Ammon's horn (tissue), 1 donor: ENCODE measurements around the gene KAZALD1.
A peak's percentile ranks its signal among the peaks of the same experiment; 100 is the strongest.

ENCODE experiments used
- DNase-seq: peaks from one replicate; pipeline ENCODE4 v3.0.0-alpha.2; 2016; ENCODE audit warnings: low spot score

KAZALD1 gene

GRCh38 chr10:101061624-101062231 is at the start of gene KAZALD1:
Gene KAZALD1, plus strand, starts transcription at chr10:101061989. Its CDS starts 604 bp downstream, at chr10:101062593.
- no peak for DNase-seq

GRCh38 chr10:101012525-101013364 is 49.0 kb upstream of the KAZALD1 start:
- DNase-seq, result peak; percentile 98

- DNase-seq, result no peak
These were observed 48.4 kb upstream of the KAZALD1 start for GRCh38 chr10:101013365-101013825.

GRCh38 chr10:101014230-101014884 is 47.4 kb upstream of the KAZALD1 start:
- peak; percentile 80 for DNase-seq

- DNase-seq, result no peak
These were observed 46.7 kb upstream of the KAZALD1 start for GRCh38 chr10:101014966-101015581.

GRCh38 chr10:101015582-101015973 is 46.2 kb upstream of the KAZALD1 start:
- DNase-seq, result no peak

GRCh38 chr10:101016814-101017213 is 45.0 kb upstream of the KAZALD1 start:
- no peak for DNase-seq

GRCh38 chr10:101018118-101018599 is 43.6 kb upstream of the KAZALD1 start:
- no peak for DNase-seq

- peak; percentile 88 for DNase-seq
These were observed 43.0 kb upstream of the KAZALD1 start for GRCh38 chr10:101018600-101019439.

- DNase-seq, result no peak
These were observed 42.4 kb upstream of the KAZALD1 start for GRCh38 chr10:101019440-101019703.

GRCh38 chr10:101020427-101021075 is 41.2 kb upstream of the KAZALD1 start:
- DNase-seq, result no peak

- DNase-seq, result no peak
These were observed 40.5 kb upstream of the KAZALD1 start for GRCh38 chr10:101021239-101021638.

GRCh38 chr10:101021692-101022251 is 40.0 kb upstream of the KAZALD1 start:
- DNase-seq, result no peak

- no peak for DNase-seq
These were observed 38.7 kb upstream of the KAZALD1 start for GRCh38 chr10:101022967-101023705.

GRCh38 chr10:101027106-101027720 is 34.6 kb upstream of the KAZALD1 start:
- no peak for DNase-seq

GRCh38 chr10:101028446-101029337 is 33.1 kb upstream of the KAZALD1 start:
- no peak for DNase-seq

GRCh38 chr10:101029520-101030295 is 32.1 kb upstream of the KAZALD1 start:
- no peak for DNase-seq
